GM12891 (cell line): ENCODE results near the gene ELP5.
A peak's percentile ranks its signal among the peaks of the same experiment; 100 is the strongest.

Experiments used
- DNase-seq: peaks from one replicate; pipeline ENCODE4 v3.0.0; 2011; ENCODE audit warnings: low spot score; ENCODE audit not compliant: insufficient read length
- FAIRE-seq: peaks from 2 replicates; lab custom pipeline; 2011; peaks lifted over from hg19 to GRCh38; lab: Jason Lieb, UNC
- PAX5 ChIP-seq: IDR thresholded peaks from 2 replicates; pipeline ENCODE4 v1.6.1; 2011; ENCODE audit warnings: low read length, moderate library complexity, mild to moderate bottlenecking; ENCODE audit not compliant: insufficient read depth, severe bottlenecking
- POLR2A ChIP-seq: IDR thresholded peaks from 2 replicates; pipeline ENCODE4 v1.6.1; 2011; ENCODE audit warnings: low read depth, low read length, control low read depth
- POLR2AphosphoS5 ChIP-seq: IDR thresholded peaks from 2 replicates; pipeline ENCODE4 v1.6.1; 2011; ENCODE audit warnings: low read depth, low read length, control low read depth
- POU2F2 ChIP-seq: IDR thresholded peaks from 2 replicates; pipeline ENCODE4 v1.6.1; 2011; ENCODE audit warnings: low read depth, mild to moderate bottlenecking, control low read depth, low read length, moderate library complexity
- SPI1 ChIP-seq: IDR thresholded peaks from 2 replicates; pipeline ENCODE4 v1.6.1; 2011; ENCODE audit warnings: low read depth, low read length, control low read depth
- TAF1 ChIP-seq: IDR thresholded peaks from 2 replicates; pipeline ENCODE4 v1.6.1; 2011; ENCODE audit warnings: low read depth, low read length, control low read depth

The ELP5 gene

GRCh38 chr17:7251661-7252175 lies 297 bp upstream of the ELP5 start, which contains the start of gene CTDNEP1:
Gene CTDNEP1, minus strand, starts transcription at chr17:7251734. Its CDS starts 438 bp downstream, at chr17:7251296.
- FAIRE-seq: peak; percentile 100
- DNase-seq: peak; percentile 95
- TF ChIP-seq SPI1 (peak; percentile 68), PAX5 (no peak), POLR2A (peak; percentile 79), TAF1 (peak; percentile 85), POLR2AphosphoS5 (peak; percentile 58; the same call in 1 of the 2 replicates), POU2F2 (no peak)

GRCh38 chr17:7253082-7253481 lies 1.1 kb downstream of the ELP5 start:
- no peak for FAIRE-seq
- TF ChIP-seq POLR2A: no peak
- TF ChIP-seq TAF1: no peak
- no peak for TF ChIP-seq PAX5
- TF ChIP-seq POLR2AphosphoS5: no peak

GRCh38 chr17:7254511-7254910 lies 2.5 kb downstream of the ELP5 start:
- no peak for FAIRE-seq
- TF ChIP-seq POLR2A: no peak
- TF ChIP-seq SPI1: no peak
- TF ChIP-seq PAX5: no peak
- no peak for TF ChIP-seq POU2F2
- no peak for TF ChIP-seq POLR2AphosphoS5
- TF ChIP-seq TAF1: no peak

More at GRCh38 chr17:7253082-7253481, 1.1 kb downstream of the ELP5 start:
- DNase-seq: no peak

GRCh38 chr17:7256766-7257456 lies 4.9 kb downstream of the ELP5 start:
- no peak for DNase-seq

More at GRCh38 chr17:7254511-7254910, 2.5 kb downstream of the ELP5 start:
- DNase-seq: no peak

GRCh38 chr17:7258731-7259554 lies 6.9 kb downstream of the ELP5 start:
- DNase-seq (no peak), FAIRE-seq (peak; percentile 52)
- TF ChIP-seq POLR2A (no peak; the same call in 1 of the 2 replicates), SPI1 (no peak), TAF1 (no peak), POU2F2 (no peak)

More at GRCh38 chr17:7256766-7257456, 4.9 kb downstream of the ELP5 start:
- TF ChIP-seq SPI1 (no peak), TAF1 (no peak), POU2F2 (no peak), PAX5 (no peak), POLR2AphosphoS5 (no peak), POLR2A (no peak)
- FAIRE-seq: no peak

GRCh38 chr17:7259555-7259889 lies 7.5 kb downstream of the ELP5 start:
- FAIRE-seq (no peak), DNase-seq (no peak)
- TF ChIP-seq POLR2AphosphoS5: no peak
- no peak for TF ChIP-seq SPI1
- TF ChIP-seq POLR2A: no peak
- TF ChIP-seq PAX5: no peak
- no peak for TF ChIP-seq POU2F2
- TF ChIP-seq TAF1: no peak

- DNase-seq (no peak), FAIRE-seq (no peak)
- TF ChIP-seq TAF1 (no peak), POLR2A (no peak; the same call in 1 of the 2 replicates), SPI1 (no peak), POU2F2 (0 out of 2 replicates have a peak, but pooled peaks have one; percentile 28), POLR2AphosphoS5 (no peak), PAX5 (no peak)
These were observed 8.1 kb downstream of the ELP5 start for GRCh38 chr17:7260151-7260550.

- TF ChIP-seq PAX5 (no peak), POU2F2 (0 out of 2 replicates have a peak, but pooled peaks have one; percentile 1), POLR2A (no peak), TAF1 (no peak), SPI1 (no peak), POLR2AphosphoS5 (no peak; the same call in 1 of the 2 replicates)
- peak; percentile 76 for FAIRE-seq
- peak; percentile 79 for DNase-seq
These were observed 8.8 kb downstream of the ELP5 start for GRCh38 chr17:7260651-7261378.

GRCh38 chr17:7261379-7262191 lies 9.6 kb downstream of the ELP5 start:
- peak; percentile 64 for DNase-seq
- peak; percentile 77 for FAIRE-seq
- TF ChIP-seq SPI1 (no peak), PAX5 (no peak), POU2F2 (no peak), POLR2A (no peak), POLR2AphosphoS5 (no peak), TAF1 (no peak)
